Stimulated activated CD4-positive, alpha-beta T cell treated with anti-CD3 and anti-CD28 coated beads, Interleukin-4, amount 100 ng/mL, for 1 hour (primary cell): ENCODE measurements around the gene TRIM49C.
"Not testable (repeated sequence)": the region's sequence is repeated elsewhere in the genome, so short reads cannot be mapped to it uniquely, and the experiment has no call there.

Source experiments
- DNase-seq: peaks from one replicate; pipeline ENCODE4 v3.0.0-alpha.2; 2020

TRIM49C gene

GRCh38 chr11:90030806-90031205, at the start of gene TRIM49C:
Gene TRIM49C (plus strand): TSS chr11:90031106. CDS start chr11:90035212, 4,106 bp downstream.
- not testable (repeated sequence) for DNase-seq

GRCh38 chr11:90024184-90024583, 6.7 kb upstream of the TRIM49C start:
- not testable (repeated sequence) for DNase-seq

GRCh38 chr11:90051591-90052209, 20.8 kb downstream of the TRIM49C start:
- not testable (repeated sequence) for DNase-seq

- not testable (repeated sequence) for DNase-seq
These were observed 21.4 kb downstream of the TRIM49C start for GRCh38 chr11:90052311-90052710.

GRCh38 chr11:90053545-90053944, 22.6 kb downstream of the TRIM49C start:
- not testable (repeated sequence) for DNase-seq

- not testable (repeated sequence) for DNase-seq
These were observed 54.7 kb downstream of the TRIM49C start, which contains the start of gene UBTFL1 for GRCh38 chr11:90085650-90086049. Gene UBTFL1 (plus strand): TSS chr11:90085950. CDS start chr11:90085950, 0 bp downstream.

GRCh38 chr11:90088731-90089130, 57.8 kb downstream of the TRIM49C start:
- not testable (repeated sequence) for DNase-seq
